Measurements from ENCODE around the gene GNB3. TPM values are rescaled to one million over a fixed set of nuclear protein-coding genes. Genes with fewer than 3 reads are reported as not detected.

Gene GNB3
- total RNA-seq, 2 experiments from 2014 or later = 0.22 to 0.78 TPM

- no peaks in the 10 kb centered on the region for H3K27me3 Mint-ChIP-seq
Observed at GRCh38 chr12:6851921-6852650, 11.4 kb downstream of the GNB3 start, which contains the start of gene USP5. Gene USP5, plus strand, starts transcription at chr12:6852150. Its CDS starts 30 bp downstream, at chr12:6852180.

GRCh38 chr12:6852651-6853354 lies 12.1 kb downstream of the GNB3 start:
- DNase-seq = peak; percentile 89
- Mint-ChIP-seq H3K36me3 (peaks cover 37% of the 10 kb centered on the region), H3K4me3 (peak overlapping the region; percentile 95), H3K4me1 (ENCODE audit: low read depth) (peaks cover 29% of the 10 kb centered on the region), H3K27me3 (no peaks in the 10 kb centered on the region), H3K27ac (peak overlapping the region; percentile 98), H3K9me3 (no peaks in the 10 kb centered on the region)
- ChIA-PET POLR2A (interaction anchor here (0.9 to 5.0 kb wide), 22 partner anchors 8 to 383 kb away, joined by 3 to 94 read pairs (median 5); partner anchors contain the start of genes C12orf57, CD4, COPS7A and GNB3), CTCF (interaction anchor here (0.6 to 6.5 kb wide), 21 partner anchors 12 to 299 kb away, joined by 3 to 74 read pairs (median 5); partner anchors contain the start of genes LPCAT3, MLF2, PTMS and SPSB2)
- intact Hi-C loops (cut with micrococcal nuclease) = loop anchor here (1.0 to 5.0 kb wide), 11 partner anchors 16 to 426 kb away; partner anchors contain the start of genes C12orf57, COPS7A, EMG1 and GAPDH

More at GRCh38 chr12:6851921-6852650, 11.4 kb downstream of the GNB3 start, which contains the start of gene USP5:
- H3K27ac Mint-ChIP-seq = peak within 1 kb of the TSS; percentile 98
- peak within 1 kb of the TSS; percentile 95 for H3K4me3 Mint-ChIP-seq
- H3K9me3 Mint-ChIP-seq = no peaks in the 10 kb centered on the region
- CTCF ChIA-PET = interaction anchor here (0.6 to 6.5 kb wide), 23 partner anchors 12 to 359 kb away, joined by 3 to 74 read pairs (median 5); partner anchors contain the start of genes LPCAT3, MLF2, MRPL51 and PTMS
- peaks cover 34% of the 10 kb centered on the region for H3K36me3 Mint-ChIP-seq
- H3K4me1 Mint-ChIP-seq (ENCODE audit: low read depth) = peaks cover 29% of the 10 kb centered on the region
- POLR2A ChIA-PET = interaction anchor here (0.8 to 5.0 kb wide), 28 partner anchors 9 to 382 kb away, joined by 3 to 94 read pairs (median 5); partner anchors contain the start of genes C12orf57, CD4, COPS7A and GAPDH
- peak; percentile 99 for DNase-seq
- intact Hi-C loops (cut with micrococcal nuclease) = loop anchor here (1.0 to 5.0 kb wide), 14 partner anchors 17 to 425 kb away; partner anchors contain the start of genes C12orf57, CHD4, COPS7A and EMG1

DNA sequence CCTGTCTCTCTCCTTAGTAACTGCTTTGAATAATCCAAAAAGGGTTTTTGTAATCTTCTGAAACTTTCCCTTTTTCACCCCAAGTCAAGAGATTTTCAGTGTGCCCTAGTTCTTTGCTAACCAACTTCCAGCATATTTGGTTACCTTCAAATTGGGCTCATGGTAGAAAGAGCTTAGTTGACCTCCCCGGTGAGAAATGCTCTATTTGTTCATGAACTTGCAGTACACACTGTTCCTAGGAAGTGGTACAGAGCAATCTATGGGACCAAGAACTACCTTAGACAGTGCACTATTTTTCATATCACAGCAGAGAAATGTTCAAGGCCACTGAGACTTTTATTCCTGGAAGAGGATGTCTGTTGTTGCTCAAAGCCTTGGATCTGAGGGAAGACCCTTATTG lies 12.9 kb downstream of the GNB3 start:
- intact Hi-C loops (cut with micrococcal nuclease) = loop anchor here (2.0 to 5.0 kb wide), 2 partner anchors 319 to 426 kb away; partner anchors contain the start of gene GAPDH
- H3K27ac Mint-ChIP-seq = peak overlapping the region; percentile 98
- ChIA-PET CTCF (interaction anchor here (0.9 to 6.5 kb wide), 7 partner anchors 14 to 111 kb away, joined by 3 to 74 read pairs (median 26); partner anchors contain the start of genes SPSB2 and TPI1), POLR2A (interaction anchor here (1.1 to 5.0 kb wide), 9 partner anchors 14 to 245 kb away, joined by 3 to 94 read pairs (median 12); partner anchors contain the start of genes C12orf57, COPS7A, RNU7-1 and SPSB2)
- no peaks in the 10 kb centered on the region for H3K9me3 Mint-ChIP-seq
- peaks cover 38% of the 10 kb centered on the region for H3K36me3 Mint-ChIP-seq
- H3K4me1 Mint-ChIP-seq (ENCODE audit: low read depth) = peaks cover 29% of the 10 kb centered on the region
- H3K27me3 Mint-ChIP-seq = no peaks in the 10 kb centered on the region
- DNase-seq = no peak
- H3K4me3 Mint-ChIP-seq = peak overlapping the region; percentile 95

DNA sequence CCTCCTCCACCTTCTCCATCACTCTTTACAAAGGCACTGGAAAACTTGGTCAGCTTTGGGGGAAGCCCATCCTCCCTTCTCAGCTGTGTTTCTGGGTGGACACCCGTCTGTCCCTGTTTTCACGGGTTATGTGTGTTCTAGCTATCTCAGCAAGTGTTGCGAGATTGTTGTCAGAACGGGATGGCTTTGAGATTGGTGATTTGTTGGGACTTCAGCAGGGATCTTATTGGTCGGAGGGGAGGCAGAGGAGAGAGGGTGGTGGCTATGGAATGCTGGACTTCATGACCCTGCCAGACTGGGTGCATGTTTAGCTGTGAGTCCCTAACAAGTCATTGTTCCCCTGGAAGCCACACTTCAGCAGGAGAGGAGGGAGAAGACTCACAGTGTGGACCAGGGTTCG lies 13.3 kb downstream of the GNB3 start:
- POLR2A ChIA-PET = interaction anchor here (4.8 to 5.0 kb wide), 2 partner anchors 14 to 19 kb away, joined by 59 to 94 read pairs; partner anchors contain the start of genes SPSB2 and TPI1
- peaks cover 42% of the 10 kb centered on the region for H3K36me3 Mint-ChIP-seq
- no peak for DNase-seq

DNA sequence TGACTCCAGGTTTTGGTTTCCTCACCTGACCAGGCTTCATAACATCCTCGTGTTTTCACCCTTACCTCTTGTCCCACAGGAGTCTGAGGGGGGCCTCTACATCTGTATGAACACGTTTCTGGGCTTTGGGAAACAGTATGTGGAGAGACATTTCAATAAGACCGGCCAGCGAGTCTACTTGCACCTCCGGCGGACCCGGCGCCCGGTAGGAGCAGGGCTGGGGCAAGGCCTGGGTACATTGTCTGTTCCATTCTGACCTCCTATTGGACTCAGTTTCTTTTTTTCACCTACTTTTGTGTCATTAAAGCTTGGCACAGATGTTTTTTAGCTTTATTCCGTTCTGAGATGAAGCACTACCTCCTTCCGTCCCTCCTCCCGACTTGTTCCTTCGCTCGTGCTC lies 14.6 kb downstream of the GNB3 start:
- peaks cover 38% of the 10 kb centered on the region for H3K36me3 Mint-ChIP-seq
- H3K4me1 Mint-ChIP-seq (ENCODE audit: low read depth) = peaks cover 21% of the 10 kb centered on the region
- no peaks in the 10 kb centered on the region for H3K27me3 Mint-ChIP-seq
- DNase-seq = no peak
- CTCF ChIA-PET = interaction anchor here (1.4 to 6.5 kb wide), 3 partner anchors 13 to 20 kb away, joined by 5 to 74 read pairs (median 49); partner anchors contain the start of genes SPSB2 and TPI1
- no peak overlapping the region for H3K27ac Mint-ChIP-seq
- POLR2A ChIA-PET = interaction anchor here (4.8 to 5.0 kb wide), 2 partner anchors 12 to 18 kb away, joined by 59 to 94 read pairs; partner anchors contain the start of genes SPSB2 and TPI1
- H3K9me3 Mint-ChIP-seq = no peaks in the 10 kb centered on the region
- intact Hi-C loops (cut with micrococcal nuclease) = no loop called here
- H3K4me3 Mint-ChIP-seq = no peak overlapping the region

More for the DNA sequence above, 13.3 kb downstream of the GNB3 start:
- H3K9me3 Mint-ChIP-seq = no peaks in the 10 kb centered on the region
- intact Hi-C loops (cut with micrococcal nuclease) = loop anchor here (5.0 kb wide), 1 partner anchor 427 kb away; no protein-coding TSS in a partner anchor
- peaks cover 29% of the 10 kb centered on the region for H3K4me1 Mint-ChIP-seq (ENCODE audit: low read depth)
- CTCF ChIA-PET = interaction anchor here (0.7 to 6.5 kb wide), 6 partner anchors 14 to 74 kb away, joined by 3 to 74 read pairs (median 16); partner anchors contain the start of genes SPSB2 and TPI1
- peak overlapping the region; percentile 98 for H3K27ac Mint-ChIP-seq
- H3K4me3 Mint-ChIP-seq = peak overlapping the region; percentile 95
- H3K27me3 Mint-ChIP-seq = no peaks in the 10 kb centered on the region

GRCh38 chr12:6858799-6859198 lies 18.1 kb downstream of the GNB3 start:
- CTCF ChIA-PET = no interaction called here
- Mint-ChIP-seq H3K27ac (no peak overlapping the region), H3K36me3 (peaks cover 54% of the 10 kb centered on the region)

GRCh38 chr12:6860116-6860515 lies 19.4 kb downstream of the GNB3 start:
- Mint-ChIP-seq H3K4me3 (no peak overlapping the region), H3K36me3 (peaks cover 60% of the 10 kb centered on the region), H3K27me3 (no peaks in the 10 kb centered on the region), H3K4me1 (ENCODE audit: low read depth) (no peaks in the 10 kb centered on the region), H3K27ac (no peak overlapping the region), H3K9me3 (no peaks in the 10 kb centered on the region)
- no peak for DNase-seq
- intact Hi-C loops (cut with micrococcal nuclease) = no loop called here
- ChIA-PET CTCF (interaction anchor here (3.3 kb wide), 1 partner anchor 12 kb away, joined by 12 read pairs; the partner anchor contains the start of gene SPSB2), POLR2A (interaction anchor here (1.6 to 1.8 kb wide), 2 partner anchors 8 to 12 kb away, joined by 4 to 8 read pairs; partner anchors contain the start of genes CDCA3, SPSB2 and USP5)

More at GRCh38 chr12:6858799-6859198, 18.1 kb downstream of the GNB3 start:
- intact Hi-C loops (cut with micrococcal nuclease) = no loop called here
- no peak overlapping the region for H3K4me3 Mint-ChIP-seq
- DNase-seq = no peak
- H3K27me3 Mint-ChIP-seq = no peaks in the 10 kb centered on the region
- H3K4me1 Mint-ChIP-seq (ENCODE audit: low read depth) = peaks cover 11% of the 10 kb centered on the region
- no peaks in the 10 kb centered on the region for H3K9me3 Mint-ChIP-seq
- POLR2A ChIA-PET = interaction anchor here (1.0 kb wide), 1 partner anchor 8 kb away, joined by 3 read pairs; no protein-coding TSS in a partner anchor

DNA sequence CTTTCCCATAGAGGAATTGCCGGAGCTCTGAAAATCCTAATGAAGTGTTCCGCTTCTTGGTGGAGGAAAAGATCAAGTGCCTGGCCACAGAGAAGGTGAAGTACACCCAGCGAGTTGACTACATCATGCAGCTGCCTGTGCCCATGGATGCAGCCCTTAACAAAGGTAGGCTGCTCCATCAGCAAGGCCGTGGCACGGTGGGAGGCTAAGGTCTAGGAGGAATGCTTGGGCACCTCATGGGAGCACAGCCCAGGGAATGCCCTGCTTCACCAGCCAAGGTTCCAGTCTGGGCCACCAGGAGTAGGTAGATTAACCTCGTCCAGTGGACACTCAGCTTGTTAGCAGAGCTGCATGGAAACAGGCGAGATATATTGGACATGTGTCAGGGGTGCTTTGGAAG lies 20.2 kb downstream of the GNB3 start:
- Mint-ChIP-seq H3K27ac (no peak overlapping the region), H3K36me3 (peaks cover 60% of the 10 kb centered on the region)

DNA sequence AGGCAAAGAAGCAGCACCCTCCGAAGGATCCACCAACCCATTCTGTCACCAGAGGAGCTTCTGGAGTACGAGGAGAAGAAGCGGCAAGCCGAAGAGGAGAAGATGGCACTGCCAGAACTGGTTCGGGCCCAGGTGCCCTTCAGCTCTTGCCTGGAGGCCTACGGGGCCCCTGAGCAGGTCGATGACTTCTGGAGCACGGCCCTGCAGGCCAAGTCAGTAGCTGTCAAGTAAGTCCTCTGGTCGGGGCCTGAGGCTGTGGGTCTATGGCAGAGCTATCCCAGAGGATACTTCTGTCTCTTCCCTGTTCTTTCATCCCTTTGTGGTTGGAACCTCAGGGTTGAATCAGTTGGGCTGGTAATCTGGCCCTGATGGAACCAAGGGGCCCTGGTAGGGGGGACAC lies 20.7 kb downstream of the GNB3 start:
- no peak overlapping the region for H3K27ac Mint-ChIP-seq
- no peaks in the 10 kb centered on the region for H3K9me3 Mint-ChIP-seq

More for the DNA sequence above, 20.2 kb downstream of the GNB3 start:
- ChIA-PET POLR2A (interaction anchor here (0.9 to 1.8 kb wide), 3 partner anchors 9 to 84 kb away, joined by 3 to 8 read pairs (median 4); partner anchors contain the start of genes CDCA3, SPSB2 and USP5), CTCF (interaction anchor here (3.3 kb wide), 1 partner anchor 12 kb away, joined by 12 read pairs; the partner anchor contains the start of gene SPSB2)
- H3K4me1 Mint-ChIP-seq (ENCODE audit: low read depth) = no peaks in the 10 kb centered on the region
- H3K9me3 Mint-ChIP-seq = no peaks in the 10 kb centered on the region
- intact Hi-C loops (cut with micrococcal nuclease) = no loop called here
- no peak overlapping the region for H3K4me3 Mint-ChIP-seq
- H3K27me3 Mint-ChIP-seq = no peaks in the 10 kb centered on the region
- DNase-seq = no peak

GRCh38 chr12:6863033-6863432 lies 22.3 kb downstream of the GNB3 start:
- intact Hi-C loops (cut with micrococcal nuclease) = no loop called here
- POLR2A ChIA-PET = interaction anchor here (1.1 kb wide), 1 partner anchor 9 kb away, joined by 4 read pairs; no protein-coding TSS in a partner anchor
- H3K27me3 Mint-ChIP-seq = no peaks in the 10 kb centered on the region
- H3K4me1 Mint-ChIP-seq (ENCODE audit: low read depth) = peaks cover 10% of the 10 kb centered on the region
- DNase-seq = no peak
- H3K36me3 Mint-ChIP-seq = peaks cover 53% of the 10 kb centered on the region
- no peak overlapping the region for H3K4me3 Mint-ChIP-seq
- CTCF ChIA-PET = no interaction called here
- no peaks in the 10 kb centered on the region for H3K9me3 Mint-ChIP-seq
- H3K27ac Mint-ChIP-seq = no peak overlapping the region

More for the DNA sequence above, 20.7 kb downstream of the GNB3 start:
- POLR2A ChIA-PET = interaction anchor here (0.9 to 1.8 kb wide), 3 partner anchors 10 to 84 kb away, joined by 3 to 8 read pairs (median 4); partner anchors contain the start of genes CDCA3, SPSB2 and USP5
- intact Hi-C loops (cut with micrococcal nuclease) = no loop called here
- H3K36me3 Mint-ChIP-seq = peaks cover 59% of the 10 kb centered on the region
- CTCF ChIA-PET = interaction anchor here (3.3 kb wide), 1 partner anchor 11 kb away, joined by 12 read pairs; the partner anchor contains the start of gene SPSB2
- peaks cover under 1% of the 10 kb centered on the region for H3K4me1 Mint-ChIP-seq (ENCODE audit: low read depth)
- H3K4me3 Mint-ChIP-seq = no peak overlapping the region
- H3K27me3 Mint-ChIP-seq = no peaks in the 10 kb centered on the region
- DNase-seq = no peak
